Measurements from ENCODE around the gene NFIB. TPM values are rescaled to one million over a fixed set of nuclear protein-coding genes. Genes with fewer than 3 reads are reported as not detected.

The NFIB gene
- total RNA-seq, 4 donors from 2014 or later: 40.2 to 150 (median 83.7) TPM

- Histone ChIP-seq H3K4me1 (peaks cover 0 to 24% (median 0%) of the 10 kb centered on the region in 4 donors), H3K27me3 (no peaks in the 10 kb centered on the region), H3K36me3 (no peaks in the 10 kb centered on the region), H3K9me3 (no peaks in the 10 kb centered on the region), H3K27ac (no peak overlapping the region), H3K4me3 (no peak overlapping the region)
- in situ Hi-C loops (cut with MboI; ENCODE audit: low pct_ligation_motif_present in 1 of 4, low pct_unique_long_range_greater_than_20kb in 1 of 4, low sequenced_read_pairs in 3 of 4) (no loop called here), intact Hi-C loops (cut with DNase I; ENCODE audit: low total_unique reads) (no loop called here)
- WGBS, 2 donors (ENCODE audit: low coverage in 1 of 2): 72 to 89% methylated on average over 4 of the region's 4 CpGs
- TF ChIP-seq POLR2AphosphoS5 (IDR thresholded peaks at IDR 0.05): no peak
- TF ChIP-seq POLR2A (IDR thresholded peaks at IDR 0.05): no peak
- TF ChIP-seq CTCF (IDR thresholded peaks at IDR 0.05): no peak
- TF ChIP-seq EP300 (IDR thresholded peaks at IDR 0.05; ENCODE audit: low read depth): no peak
- no peak for DNase-seq
These were observed 154.3 kb downstream of the NFIB start for GRCh38 chr9:14159440-14160216.

- H3K27ac ChIP-seq: no peak overlapping the region
- no peaks in the 10 kb centered on the region for H3K27me3 ChIP-seq
- WGBS, 2 donors (ENCODE audit: low coverage in 1 of 2): 86 to 97% methylated on average over 1 of the region's 1 CpG
- no peak for TF ChIP-seq CTCF (IDR thresholded peaks at IDR 0.05)
- no peak for TF ChIP-seq EP300 (IDR thresholded peaks at IDR 0.05; ENCODE audit: low read depth)
- TF ChIP-seq POLR2AphosphoS5 (IDR thresholded peaks at IDR 0.05): no peak
- no peak for TF ChIP-seq POLR2A (IDR thresholded peaks at IDR 0.05)
- intact Hi-C loops (cut with DNase I; ENCODE audit: low total_unique reads) (no loop called here), in situ Hi-C loops (cut with MboI; ENCODE audit: low pct_ligation_motif_present in 1 of 4, low pct_unique_long_range_greater_than_20kb in 1 of 4, low sequenced_read_pairs in 3 of 4) (no loop called here)
- no peak overlapping the region for H3K4me3 ChIP-seq
- no peak for DNase-seq
- peaks cover 0 to 24% (median 0%) of the 10 kb centered on the region in 4 donors for H3K4me1 ChIP-seq
- H3K36me3 ChIP-seq: no peaks in the 10 kb centered on the region
- no peaks in the 10 kb centered on the region for H3K9me3 ChIP-seq
These were observed 155.0 kb downstream of the NFIB start for GRCh38 chr9:14158916-14159315.

GRCh38 chr9:14158136-14158813 is 155.7 kb downstream of the NFIB start:
- in situ Hi-C loops (cut with MboI; ENCODE audit: low pct_ligation_motif_present in 1 of 4, low pct_unique_long_range_greater_than_20kb in 1 of 4, low sequenced_read_pairs in 3 of 4): no loop called here
- 60 to 63% methylated on average over 2 of the region's 2 CpGs for WGBS, 2 donors (ENCODE audit: low coverage in 1 of 2)
- TF ChIP-seq EP300 (IDR thresholded peaks at IDR 0.05; ENCODE audit: low read depth): no peak
- no peak for TF ChIP-seq POLR2AphosphoS5 (IDR thresholded peaks at IDR 0.05)
- TF ChIP-seq CTCF (IDR thresholded peaks at IDR 0.05): no peak
- no peak for TF ChIP-seq POLR2A (IDR thresholded peaks at IDR 0.05)
- no peaks in the 10 kb centered on the region for H3K9me3 ChIP-seq
- no peak overlapping the region for H3K27ac ChIP-seq
- no peak for DNase-seq
- H3K4me1 ChIP-seq: peaks cover 0 to 24% (median 0%) of the 10 kb centered on the region in 4 donors
- intact Hi-C loops (cut with DNase I; ENCODE audit: low total_unique reads): no loop called here
- H3K36me3 ChIP-seq: no peaks in the 10 kb centered on the region
- H3K4me3 ChIP-seq: no peak overlapping the region
- no peaks in the 10 kb centered on the region for H3K27me3 ChIP-seq

GRCh38 chr9:14157191-14157590 is 156.8 kb downstream of the NFIB start:
- no peaks in the 10 kb centered on the region for H3K36me3 ChIP-seq
- intact Hi-C loops (cut with DNase I; ENCODE audit: low total_unique reads): no loop called here
- TF ChIP-seq POLR2A (IDR thresholded peaks at IDR 0.05) (no peak), EP300 (IDR thresholded peaks at IDR 0.05; ENCODE audit: low read depth) (no peak), POLR2AphosphoS5 (IDR thresholded peaks at IDR 0.05) (no peak), CTCF (IDR thresholded peaks at IDR 0.05) (no peak)
- in situ Hi-C loops (cut with MboI; ENCODE audit: low pct_ligation_motif_present in 1 of 4, low pct_unique_long_range_greater_than_20kb in 1 of 4, low sequenced_read_pairs in 3 of 4): no loop called here
- no peak overlapping the region for H3K27ac ChIP-seq
- no peak overlapping the region for H3K4me3 ChIP-seq
- WGBS, 2 donors (ENCODE audit: low coverage in 1 of 2): 95 to 97% methylated on average over 4 of the region's 4 CpGs
- H3K4me1 ChIP-seq: peaks cover 0 to 24% (median 0%) of the 10 kb centered on the region in 4 donors
- H3K27me3 ChIP-seq: no peaks in the 10 kb centered on the region
- H3K9me3 ChIP-seq: no peaks in the 10 kb centered on the region
- no peak for DNase-seq
